Calu3 (cell line): ENCODE measurements around the gene CDH13. TPM values are rescaled to one million over a fixed set of nuclear protein-coding genes. Genes with fewer than 3 reads are reported as not detected.

Experiments
- BruUV-seq: library from RNA; stranded (reverse); fragments of 400-500 nt; replicated peaks from 2 replicates; lab custom pipeline; 2021; lab: Mats Ljungman, UMichigan
- CTCF ChIA-PET: fragments of 300-600 bp; sonication (Branson Sonifier 250); formaldehyde crosslinking; loops from one replicate; lab custom pipeline; 2022; ENCODE audit warnings: antibody characterized with exemption; lab: Charles Lee
- DNase-seq: peaks from one replicate; pipeline ENCODE4 v3.0.0; 2022
- H3K27ac Mint-ChIP-seq: one replicate; pipeline ENCODE4 v1.8.0; 2022; ENCODE audit warnings: mixed read lengths; ENCODE audit not compliant: unreplicated experiment
- H3K27me3 Mint-ChIP-seq: one replicate; pipeline ENCODE4 v1.8.0; 2022; ENCODE audit warnings: mixed read lengths; ENCODE audit not compliant: unreplicated experiment
- H3K36me3 Mint-ChIP-seq: one replicate; pipeline ENCODE4 v1.8.0; 2022; ENCODE audit warnings: mild to moderate bottlenecking, moderate library complexity, mixed read lengths; ENCODE audit not compliant: insufficient read depth, unreplicated experiment
- H3K4me1 Mint-ChIP-seq: one replicate; pipeline ENCODE4 v1.8.0; 2022; ENCODE audit warnings: mild to moderate bottlenecking, low read depth, mixed read lengths; ENCODE audit not compliant: unreplicated experiment
- H3K4me3 Mint-ChIP-seq: one replicate; pipeline ENCODE4 v1.8.0; 2022; ENCODE audit warnings: mild to moderate bottlenecking, low read depth, moderate library complexity, mixed read lengths; ENCODE audit not compliant: unreplicated experiment
- H3K9me3 Mint-ChIP-seq: one replicate; pipeline ENCODE4 v1.8.0; 2022; ENCODE audit warnings: low read depth, mixed read lengths; ENCODE audit not compliant: unreplicated experiment
- intact Hi-C: fragments of 100-400 bp; cut with micrococcal nuclease; formaldehyde crosslinking; loops from one replicate; pipeline ENCODE4 v1.10.0; 2022; ENCODE audit not compliant: unreplicated experiment
- total RNA-seq: library from RNA; stranded (reverse); gene quantifications from 2 replicates; pipeline ENCODE4 v1.2.3, GENCODE V29; 2022
- TF ChIP-seq, protein P1 (sequence below): fragments of 200-600 bp; IDR thresholded peaks from one replicate; pipeline ENCODE4 v1.8.0; 2022; ENCODE audit warnings: antibody characterized with exemption; ENCODE audit not compliant: unreplicated experiment

Gene CDH13
- total RNA-seq, 1 experiment from 2014 or later, result not detected

DNA sequence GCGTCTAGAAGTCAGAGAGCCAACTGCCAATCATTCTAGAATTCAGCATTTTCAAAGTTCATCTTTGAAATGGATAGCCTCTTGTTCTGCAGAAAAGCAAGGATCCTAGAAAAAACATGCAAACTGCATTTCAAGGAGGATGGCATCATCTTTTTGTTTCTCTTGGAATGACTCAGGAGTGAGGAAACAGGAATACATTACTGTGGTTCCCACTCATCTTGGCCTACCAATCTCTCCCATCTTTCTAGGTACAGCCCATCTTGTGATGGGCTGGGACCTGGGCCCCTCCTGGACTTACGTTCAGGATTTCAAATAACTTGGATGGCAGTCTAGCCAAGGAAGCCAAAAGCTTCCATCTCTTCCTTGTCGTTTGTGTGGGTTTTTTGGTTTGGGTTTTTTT, 363.4 kb downstream of the CDH13 start:
- Mint-ChIP-seq H3K27me3 (no peaks in the 10 kb centered on the region), H3K4me3 (no peak overlapping the region), H3K4me1 (no peaks in the 10 kb centered on the region), H3K27ac (no peak overlapping the region), H3K36me3 (no peaks in the 10 kb centered on the region), H3K9me3 (peaks cover 18% of the 10 kb centered on the region)
- DNase-seq, result no peak
- CTCF ChIA-PET, result no interaction called here
- TF ChIP-seq, protein P1, sequence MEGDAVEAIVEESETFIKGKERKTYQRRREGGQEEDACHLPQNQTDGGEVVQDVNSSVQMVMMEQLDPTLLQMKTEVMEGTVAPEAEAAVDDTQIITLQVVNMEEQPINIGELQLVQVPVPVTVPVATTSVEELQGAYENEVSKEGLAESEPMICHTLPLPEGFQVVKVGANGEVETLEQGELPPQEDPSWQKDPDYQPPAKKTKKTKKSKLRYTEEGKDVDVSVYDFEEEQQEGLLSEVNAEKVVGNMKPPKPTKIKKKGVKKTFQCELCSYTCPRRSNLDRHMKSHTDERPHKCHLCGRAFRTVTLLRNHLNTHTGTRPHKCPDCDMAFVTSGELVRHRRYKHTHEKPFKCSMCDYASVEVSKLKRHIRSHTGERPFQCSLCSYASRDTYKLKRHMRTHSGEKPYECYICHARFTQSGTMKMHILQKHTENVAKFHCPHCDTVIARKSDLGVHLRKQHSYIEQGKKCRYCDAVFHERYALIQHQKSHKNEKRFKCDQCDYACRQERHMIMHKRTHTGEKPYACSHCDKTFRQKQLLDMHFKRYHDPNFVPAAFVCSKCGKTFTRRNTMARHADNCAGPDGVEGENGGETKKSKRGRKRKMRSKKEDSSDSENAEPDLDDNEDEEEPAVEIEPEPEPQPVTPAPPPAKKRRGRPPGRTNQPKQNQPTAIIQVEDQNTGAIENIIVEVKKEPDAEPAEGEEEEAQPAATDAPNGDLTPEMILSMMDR, result no peak
- BruUV-seq, result no TSS peak
- intact Hi-C loops, result no loop called here

DNA sequence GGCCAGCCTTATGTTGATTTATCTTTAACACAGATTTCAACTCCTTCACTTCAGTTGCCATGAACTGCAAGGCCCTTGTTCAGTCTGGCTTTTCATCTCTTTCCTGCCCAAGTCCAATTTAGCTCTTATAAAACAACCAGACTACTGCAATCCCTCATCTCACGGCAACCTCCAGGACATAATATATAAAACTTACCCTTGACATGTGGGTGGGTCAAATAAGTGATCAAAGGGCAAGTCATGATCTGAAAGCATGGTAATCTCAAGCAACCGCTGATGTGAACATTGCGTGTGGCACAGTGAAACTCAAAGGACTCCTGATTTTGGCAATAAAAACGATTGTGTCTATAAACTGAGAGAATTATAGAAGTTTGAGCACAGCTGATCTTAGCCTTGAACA, 364.6 kb downstream of the CDH13 start:
- Mint-ChIP-seq H3K9me3 (peaks cover 16% of the 10 kb centered on the region), H3K27me3 (no peaks in the 10 kb centered on the region), H3K4me1 (no peaks in the 10 kb centered on the region), H3K27ac (no peak overlapping the region), H3K4me3 (no peak overlapping the region), H3K36me3 (no peaks in the 10 kb centered on the region)
- TF ChIP-seq, protein P1, result no peak
- intact Hi-C loops, result no loop called here
- CTCF ChIA-PET, result no interaction called here
- no TSS peak for BruUV-seq
- DNase-seq, result no peak

DNA sequence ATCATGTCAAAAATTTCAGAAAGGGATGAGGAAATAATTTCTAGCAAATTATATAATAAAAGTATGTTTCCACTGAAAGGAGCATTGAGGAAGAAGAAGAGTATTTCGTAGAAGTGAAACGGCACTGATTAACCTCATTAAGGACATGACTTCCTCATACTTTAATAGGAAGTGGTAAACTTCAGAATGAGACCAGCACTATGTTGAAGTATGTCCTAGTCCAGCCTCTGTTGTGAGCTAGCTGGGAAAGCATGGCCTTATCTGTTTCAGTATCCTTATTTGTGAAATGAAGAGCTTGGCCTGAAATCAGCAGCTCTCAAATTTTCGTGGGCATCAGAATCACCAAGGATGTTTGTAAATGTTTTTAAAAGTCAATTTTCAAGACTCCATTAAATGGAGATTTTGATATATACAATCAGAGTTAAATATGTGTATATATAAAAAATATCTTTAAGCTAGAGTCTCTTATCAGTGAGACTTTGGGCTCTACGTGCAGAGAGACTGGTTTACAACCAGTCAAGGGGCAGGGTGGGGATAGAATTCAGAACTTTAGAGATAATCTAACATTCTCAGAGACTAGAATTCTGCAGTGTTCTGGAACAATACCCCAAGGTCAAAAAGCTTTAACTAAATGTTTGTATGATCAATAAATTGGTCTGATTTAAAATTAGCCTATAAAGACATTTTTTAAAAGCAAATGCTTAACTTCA, 365.4 kb downstream of the CDH13 start:
- Mint-ChIP-seq H3K36me3 (no peaks in the 10 kb centered on the region), H3K9me3 (peaks cover 16% of the 10 kb centered on the region), H3K27me3 (no peaks in the 10 kb centered on the region), H3K4me1 (no peaks in the 10 kb centered on the region), H3K27ac (no peak overlapping the region), H3K4me3 (no peak overlapping the region)
- CTCF ChIA-PET, result no interaction called here
- TF ChIP-seq, protein P1, result no peak
- intact Hi-C loops, result no loop called here
- BruUV-seq, result no TSS peak
- no peak for DNase-seq

DNA sequence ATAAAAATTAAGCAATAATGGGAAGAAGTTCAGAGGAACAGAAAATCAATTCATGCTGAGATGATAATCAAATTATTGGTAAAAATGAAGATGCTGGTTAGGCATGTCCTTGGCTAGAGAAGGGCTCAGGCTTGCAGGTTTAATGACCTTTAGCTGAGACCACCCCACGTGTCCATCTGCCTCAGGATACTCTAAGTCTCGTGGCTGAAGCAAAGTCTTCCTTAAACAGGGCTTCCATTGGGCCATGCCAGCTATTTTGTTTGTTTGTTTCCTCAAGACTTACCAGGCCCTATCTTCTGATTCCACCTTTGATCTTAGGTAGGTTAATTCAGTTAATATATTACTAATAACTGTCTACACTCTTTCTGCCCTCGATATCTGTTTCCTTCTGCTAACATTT, 366.0 kb downstream of the CDH13 start:
- TF ChIP-seq, protein P1, result no peak
- no TSS peak for BruUV-seq
- Mint-ChIP-seq H3K4me3 (no peak overlapping the region), H3K36me3 (no peaks in the 10 kb centered on the region), H3K9me3 (peaks cover 16% of the 10 kb centered on the region), H3K27me3 (no peaks in the 10 kb centered on the region), H3K27ac (no peak overlapping the region), H3K4me1 (no peaks in the 10 kb centered on the region)
- DNase-seq, result no peak
- CTCF ChIA-PET, result no interaction called here
- intact Hi-C loops, result no loop called here
